HEK293 (cell line): ENCODE measurements around the gene YIPF3.

Experiments used
- CTCF ChIA-PET: fragments of 350-600 bp; formaldehyde crosslinking; extraction: SDS; loops from one replicate; lab custom pipeline; 2021; ENCODE audit warnings: antibody characterized with exemption; lab: Yijun Ruan, JAX
- POLR2A ChIA-PET: fragments of 300-600 bp; formaldehyde crosslinking; extraction: SDS; loops from one replicate; lab custom pipeline; 2020; ENCODE audit warnings: antibody characterized with exemption, inconsistent platforms; lab: Yijun Ruan, JAX
- H3K27ac ChIP-seq: fragments of 200-500 bp; sonication (Bioruptor generic); 2 replicates; pipeline ENCODE4 v1.5.1; 2014; ENCODE audit warnings: low read depth, low read length, control low read depth, inconsistent platforms; ENCODE audit errors: extremely low read depth
- H3K36me3 ChIP-seq, 2 experiments: fragments of 200-500 bp in 1 of 2; sonication (Bioruptor generic) in 1 of 2; 1 replicate in 1 of 2; 2 replicates in 1 of 2; pipeline ENCODE4 v1.5.1; 2014 to 2017; ENCODE audit warnings: inconsistent platforms in 2 of 2, low read length in 2 of 2; ENCODE audit not compliant: control insufficient read depth in 2 of 2, insufficient read depth in 1 of 2
- H3K4me1 ChIP-seq: fragments of 200-500 bp; sonication (Bioruptor generic); 2 replicates; pipeline ENCODE4 v1.5.1; 2014; ENCODE audit warnings: mild to moderate bottlenecking, low read length, inconsistent platforms; ENCODE audit not compliant: control insufficient read depth, insufficient read depth
- H3K4me3 ChIP-seq: 2 replicates; pipeline ENCODE4 v1.5.1; 2011; ENCODE audit warnings: low read depth, mild to moderate bottlenecking, control low read depth, low read length, moderate library complexity
- H3K9me3 ChIP-seq: fragments of 200-500 bp; sonication (Bioruptor generic); 2 replicates; pipeline ENCODE4 v1.5.1; 2014; ENCODE audit warnings: low read depth, low read length, inconsistent platforms; ENCODE audit not compliant: control insufficient read depth, insufficient read depth
- BCL11B ChIP-seq: fragments of 450-650 bp; formaldehyde crosslinking; IDR thresholded peaks from 2 replicates; pipeline ENCODE4 v1.5.1; 2016; ENCODE audit warnings: low read depth, missing biosample characterization, missing genetic modification characterization
- GLI4 ChIP-seq: fragments of 450-650 bp; formaldehyde crosslinking; IDR thresholded peaks from 2 replicates; pipeline ENCODE4 v1.5.1; 2016; ENCODE audit warnings: missing biosample characterization, missing genetic modification characterization
- MZF1 ChIP-seq: fragments of 450-650 bp; formaldehyde crosslinking; IDR thresholded peaks from 2 replicates; pipeline ENCODE4 v1.5.1; 2017; ENCODE audit warnings: missing biosample characterization, missing genetic modification characterization, borderline replicate concordance
- RBAK ChIP-seq: fragments of 450-650 bp; formaldehyde crosslinking; IDR thresholded peaks from 2 replicates; pipeline ENCODE4 v1.5.1; 2016; ENCODE audit warnings: missing biosample characterization, missing genetic modification characterization
- SETDB1 ChIP-seq: IDR thresholded peaks from one replicate; pipeline ENCODE4 v1.6.1; 2017; ENCODE audit warnings: mild to moderate bottlenecking, low read length, moderate library complexity, mixed read lengths; ENCODE audit not compliant: insufficient read length
- ZFP3 ChIP-seq: fragments of 450-650 bp; formaldehyde crosslinking; IDR thresholded peaks from 2 replicates; pipeline ENCODE4 v1.5.1; 2016; ENCODE audit warnings: low read depth, missing biosample characterization, missing genetic modification characterization
- ZNF112 ChIP-seq: fragments of 450-650 bp; formaldehyde crosslinking; IDR thresholded peaks from 2 replicates; pipeline ENCODE4 v1.5.0; 2017; ENCODE audit warnings: missing biosample characterization, missing genetic modification characterization
- ZNF133 ChIP-seq: fragments of 450-650 bp; formaldehyde crosslinking; IDR thresholded peaks from 2 replicates; pipeline ENCODE4 v1.5.1; 2016; ENCODE audit warnings: missing biosample characterization, missing genetic modification characterization
- ZNF146 ChIP-seq: fragments of 450-650 bp; formaldehyde crosslinking; IDR thresholded peaks from 2 replicates; pipeline ENCODE4 v1.5.1; 2016; ENCODE audit warnings: missing biosample characterization, missing genetic modification characterization
- ZNF169 ChIP-seq: fragments of 450-650 bp; formaldehyde crosslinking; IDR thresholded peaks from 2 replicates; pipeline ENCODE4 v1.5.1; 2016; ENCODE audit warnings: missing biosample characterization, missing genetic modification characterization
- ZNF214 ChIP-seq: fragments of 450-650 bp; formaldehyde crosslinking; IDR thresholded peaks from 2 replicates; pipeline ENCODE4 v1.5.1; 2017; ENCODE audit warnings: missing biosample characterization, mild to moderate bottlenecking, missing genetic modification characterization, borderline replicate concordance
- ZNF335 ChIP-seq: fragments of 450-650 bp; formaldehyde crosslinking; conservative IDR thresholded peaks from 2 replicates; pipeline ENCODE4 v1.5.1; 2016; ENCODE audit warnings: missing biosample characterization, missing genetic modification characterization
- ZNF404 ChIP-seq: fragments of 450-650 bp; formaldehyde crosslinking; IDR thresholded peaks from 2 replicates; pipeline ENCODE4 v1.5.1; 2017; ENCODE audit warnings: missing biosample characterization, missing genetic modification characterization
- ZNF510 ChIP-seq: fragments of 450-650 bp; formaldehyde crosslinking; IDR thresholded peaks from 2 replicates; pipeline ENCODE4 v1.5.1; 2018; ENCODE audit warnings: mild to moderate bottlenecking, missing genetic modification characterization, missing biosample characterization; ENCODE audit not compliant: insufficient replicate concordance
- ZNF548 ChIP-seq: fragments of 450-650 bp; formaldehyde crosslinking; IDR thresholded peaks from 2 replicates; pipeline ENCODE4 v1.5.1; 2016; ENCODE audit warnings: missing biosample characterization, missing genetic modification characterization
- ZNF626 ChIP-seq: fragments of 450-650 bp; sonication (Bioruptor Pico); formaldehyde crosslinking; IDR thresholded peaks from 2 replicates; pipeline ENCODE4 v1.5.1; 2018; ENCODE audit warnings: missing biosample characterization, missing genetic modification characterization, inconsistent platforms
- ZNF658 ChIP-seq: fragments of 450-650 bp; formaldehyde crosslinking; IDR thresholded peaks from 2 replicates; pipeline ENCODE4; 2016; ENCODE audit warnings: missing biosample characterization, missing genetic modification characterization
- ZNF701 ChIP-seq: fragments of 450-650 bp; formaldehyde crosslinking; IDR thresholded peaks from 2 replicates; pipeline ENCODE4 v1.5.1; 2016; ENCODE audit warnings: missing biosample characterization, missing genetic modification characterization
- ZNF776 ChIP-seq: fragments of 450-650 bp; formaldehyde crosslinking; IDR thresholded peaks from 2 replicates; pipeline ENCODE4 v1.5.0; 2017; ENCODE audit warnings: missing biosample characterization, missing genetic modification characterization, borderline replicate concordance
- ZNF792 ChIP-seq: fragments of 450-650 bp; formaldehyde crosslinking; IDR thresholded peaks from 2 replicates; pipeline ENCODE4 v1.5.1; 2016; ENCODE audit warnings: missing biosample characterization, missing genetic modification characterization
- TF ChIP-seq, protein P1 (sequence below): fragments of 450-650 bp; formaldehyde crosslinking; optimal IDR thresholded peaks from 2 replicates; pipeline ENCODE3; 2016; ENCODE audit warnings: missing biosample characterization, mild to moderate bottlenecking, missing genetic modification characterization
- TF ChIP-seq, protein P2 (sequence below): fragments of 450-650 bp; formaldehyde crosslinking; IDR thresholded peaks from 2 replicates; pipeline ENCODE4 v1.5.1; 2017; ENCODE audit warnings: missing biosample characterization, mild to moderate bottlenecking, missing genetic modification characterization, moderate library complexity
- TF ChIP-seq, protein P3 (sequence below): fragments of 450-650 bp; formaldehyde crosslinking; IDR thresholded peaks from 2 replicates; pipeline ENCODE4 v1.5.1; 2016; ENCODE audit warnings: missing biosample characterization, missing genetic modification characterization
- TF ChIP-seq, protein P4 (sequence below): fragments of 450-650 bp; formaldehyde crosslinking; IDR thresholded peaks from 2 replicates; pipeline ENCODE4 v1.5.1; 2017; ENCODE audit warnings: missing biosample characterization, missing genetic modification characterization
- TF ChIP-seq, protein P5 (sequence below): fragments of 450-650 bp; formaldehyde crosslinking; IDR thresholded peaks from 2 replicates; pipeline ENCODE4 v1.5.0; 2017; ENCODE audit warnings: missing biosample characterization, missing genetic modification characterization, borderline replicate concordance

The YIPF3 gene

DNA sequence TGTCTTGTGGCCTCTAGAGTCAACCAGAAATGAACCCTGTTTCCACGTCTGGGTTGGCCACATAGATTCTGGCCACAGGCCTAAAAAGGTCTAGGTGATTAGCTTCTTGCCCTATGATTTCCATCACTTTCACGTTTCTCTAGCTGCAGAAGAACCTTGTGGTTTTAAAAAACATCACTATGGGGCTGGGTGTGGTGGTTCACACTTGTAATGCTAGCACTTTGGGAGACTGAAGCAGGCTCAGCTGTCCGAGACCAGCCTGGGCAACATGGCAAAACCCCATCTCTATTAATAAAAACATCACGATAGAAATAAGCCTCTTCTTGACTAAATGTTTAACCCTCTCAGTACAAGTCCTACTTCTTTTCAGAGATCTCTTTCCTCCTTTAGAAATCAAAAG is 27.7 kb upstream of the YIPF3 start:
- no peak overlapping the region for H3K4me3 ChIP-seq
- H3K36me3 ChIP-seq: peaks cover 89% of the 10 kb centered on the region in 2 experiments
- POLR2A ChIA-PET: interaction anchor here (0.7 to 1.2 kb wide), 2 partner anchors 13 to 31 kb away, joined by 3 read pairs; partner anchors contain the start of genes POLH and XPO5
- no peaks in the 10 kb centered on the region for H3K9me3 ChIP-seq
- CTCF ChIA-PET: interaction anchor here (1.0 to 1.4 kb wide), 2 partner anchors 20 to 64 kb away, joined by 3 to 4 read pairs; no protein-coding TSS in a partner anchor
- TF ChIP-seq ZNF792: no peak
- no peak for TF ChIP-seq RBAK
- TF ChIP-seq ZNF214: no peak
- TF ChIP-seq, protein P1, sequence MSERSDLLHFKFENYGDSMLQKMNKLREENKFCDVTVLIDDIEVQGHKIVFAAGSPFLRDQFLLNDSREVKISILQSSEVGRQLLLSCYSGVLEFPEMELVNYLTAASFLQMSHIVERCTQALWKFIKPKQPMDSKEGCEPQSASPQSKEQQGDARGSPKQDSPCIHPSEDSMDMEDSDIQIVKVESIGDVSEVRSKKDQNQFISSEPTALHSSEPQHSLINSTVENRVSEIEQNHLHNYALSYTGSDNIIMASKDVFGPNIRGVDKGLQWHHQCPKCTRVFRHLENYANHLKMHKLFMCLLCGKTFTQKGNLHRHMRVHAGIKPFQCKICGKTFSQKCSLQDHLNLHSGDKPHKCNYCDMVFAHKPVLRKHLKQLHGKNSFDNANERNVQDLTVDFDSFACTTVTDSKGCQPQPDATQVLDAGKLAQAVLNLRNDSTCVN (tag by site-specific recombination): no peak
- no peak for TF ChIP-seq BCL11B
- no peak for TF ChIP-seq GLI4 (tag by site-specific recombination)
- no peak for TF ChIP-seq SETDB1
- TF ChIP-seq ZNF146 (tag by site-specific recombination): no peak
- TF ChIP-seq MZF1 (tag by site-specific recombination): no peak
- TF ChIP-seq ZNF335 (tag by site-specific recombination): no peak
- TF ChIP-seq ZNF169: no peak
- H3K27ac ChIP-seq: no peak overlapping the region
- H3K4me1 ChIP-seq: no peaks in the 10 kb centered on the region

DNA sequence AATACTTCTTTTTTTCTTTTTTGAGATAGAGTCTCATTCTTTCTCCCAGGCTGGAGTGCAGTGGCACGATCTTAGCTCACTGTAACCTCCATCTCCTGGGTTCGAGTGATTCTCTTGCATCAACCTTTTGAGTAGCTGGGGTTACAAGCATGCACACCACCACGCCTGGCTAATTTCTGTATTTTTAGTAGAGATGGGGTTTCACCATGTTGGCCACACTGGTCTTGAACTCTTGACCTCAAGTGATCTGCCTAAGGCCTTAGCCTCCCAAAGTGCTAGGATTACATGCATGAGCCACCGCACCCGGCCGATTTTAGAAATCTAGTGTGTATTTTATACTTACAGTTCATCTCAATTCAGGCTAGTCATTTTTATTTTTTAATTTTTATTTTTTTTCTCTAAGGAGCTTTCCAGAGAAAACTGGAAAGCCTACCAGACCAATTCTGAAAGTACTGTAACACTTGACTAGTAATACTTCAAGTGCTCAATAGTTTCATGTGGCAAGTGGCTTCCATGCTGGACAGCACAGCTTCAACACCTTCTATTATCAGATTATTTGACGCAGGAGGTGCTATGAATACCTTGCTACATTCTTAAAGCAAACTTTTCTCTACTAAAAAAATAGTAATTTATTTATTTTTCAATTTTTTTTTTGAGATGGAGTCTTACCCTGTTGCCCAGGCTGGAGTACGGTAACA is 25.2 kb upstream of the YIPF3 start:
- Histone ChIP-seq H3K4me1 (no peaks in the 10 kb centered on the region), H3K9me3 (no peaks in the 10 kb centered on the region), H3K27ac (no peak overlapping the region), H3K36me3 (peaks cover 83 to 85% of the 10 kb centered on the region in 2 experiments), H3K4me3 (no peak overlapping the region)
- CTCF ChIA-PET: interaction anchor here (0.6 to 1.0 kb wide), 4 partner anchors 14 to 120 kb away, joined by 3 read pairs; partner anchors contain the start of gene XPO5
- POLR2A ChIA-PET: no interaction called here
- TF ChIP-seq ZNF701 (tag by site-specific recombination): no peak
- TF ChIP-seq, protein P2, sequence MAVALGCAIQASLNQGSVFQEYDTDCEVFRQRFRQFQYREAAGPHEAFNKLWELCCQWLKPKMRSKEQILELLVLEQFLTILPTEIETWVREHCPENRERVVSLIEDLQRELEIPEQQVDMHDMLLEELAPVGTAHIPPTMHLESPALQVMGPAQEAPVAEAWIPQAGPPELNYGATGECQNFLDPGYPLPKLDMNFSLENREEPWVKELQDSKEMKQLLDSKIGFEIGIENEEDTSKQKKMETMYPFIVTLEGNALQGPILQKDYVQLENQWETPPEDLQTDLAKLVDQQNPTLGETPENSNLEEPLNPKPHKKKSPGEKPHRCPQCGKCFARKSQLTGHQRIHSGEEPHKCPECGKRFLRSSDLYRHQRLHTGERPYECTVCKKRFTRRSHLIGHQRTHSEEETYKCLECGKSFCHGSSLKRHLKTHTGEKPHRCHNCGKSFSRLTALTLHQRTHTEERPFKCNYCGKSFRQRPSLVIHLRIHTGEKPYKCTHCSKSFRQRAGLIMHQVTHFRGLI (tag by site-specific recombination): no peak
- TF ChIP-seq, protein P3, sequence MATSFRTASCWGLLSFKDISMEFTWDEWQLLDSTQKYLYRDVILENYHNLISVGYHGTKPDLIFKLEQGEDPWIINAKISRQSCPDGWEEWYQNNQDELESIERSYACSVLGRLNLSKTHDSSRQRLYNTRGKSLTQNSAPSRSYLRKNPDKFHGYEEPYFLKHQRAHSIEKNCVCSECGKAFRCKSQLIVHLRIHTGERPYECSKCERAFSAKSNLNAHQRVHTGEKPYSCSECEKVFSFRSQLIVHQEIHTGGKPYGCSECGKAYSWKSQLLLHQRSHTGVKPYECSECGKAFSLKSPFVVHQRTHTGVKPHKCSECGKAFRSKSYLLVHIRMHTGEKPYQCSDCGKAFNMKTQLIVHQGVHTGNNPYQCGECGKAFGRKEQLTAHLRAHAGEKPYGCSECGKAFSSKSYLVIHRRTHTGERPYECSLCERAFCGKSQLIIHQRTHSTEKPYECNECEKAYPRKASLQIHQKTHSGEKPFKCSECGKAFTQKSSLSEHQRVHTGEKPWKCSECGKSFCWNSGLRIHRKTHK: no peak
- no peak for TF ChIP-seq ZNF133 (tag by site-specific recombination)
- no peak for TF ChIP-seq ZNF658
- TF ChIP-seq, protein P4, sequence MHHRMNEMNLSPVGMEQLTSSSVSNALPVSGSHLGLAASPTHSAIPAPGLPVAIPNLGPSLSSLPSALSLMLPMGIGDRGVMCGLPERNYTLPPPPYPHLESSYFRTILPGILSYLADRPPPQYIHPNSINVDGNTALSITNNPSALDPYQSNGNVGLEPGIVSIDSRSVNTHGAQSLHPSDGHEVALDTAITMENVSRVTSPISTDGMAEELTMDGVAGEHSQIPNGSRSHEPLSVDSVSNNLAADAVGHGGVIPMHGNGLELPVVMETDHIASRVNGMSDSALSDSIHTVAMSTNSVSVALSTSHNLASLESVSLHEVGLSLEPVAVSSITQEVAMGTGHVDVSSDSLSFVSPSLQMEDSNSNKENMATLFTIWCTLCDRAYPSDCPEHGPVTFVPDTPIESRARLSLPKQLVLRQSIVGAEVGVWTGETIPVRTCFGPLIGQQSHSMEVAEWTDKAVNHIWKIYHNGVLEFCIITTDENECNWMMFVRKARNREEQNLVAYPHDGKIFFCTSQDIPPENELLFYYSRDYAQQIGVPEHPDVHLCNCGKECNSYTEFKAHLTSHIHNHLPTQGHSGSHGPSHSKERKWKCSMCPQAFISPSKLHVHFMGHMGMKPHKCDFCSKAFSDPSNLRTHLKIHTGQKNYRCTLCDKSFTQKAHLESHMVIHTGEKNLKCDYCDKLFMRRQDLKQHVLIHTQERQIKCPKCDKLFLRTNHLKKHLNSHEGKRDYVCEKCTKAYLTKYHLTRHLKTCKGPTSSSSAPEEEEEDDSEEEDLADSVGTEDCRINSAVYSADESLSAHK (tag by site-specific recombination): no peak
- TF ChIP-seq ZNF510: no peak
- TF ChIP-seq ZNF112 (tag by site-specific recombination): no peak
- TF ChIP-seq, protein P5, sequence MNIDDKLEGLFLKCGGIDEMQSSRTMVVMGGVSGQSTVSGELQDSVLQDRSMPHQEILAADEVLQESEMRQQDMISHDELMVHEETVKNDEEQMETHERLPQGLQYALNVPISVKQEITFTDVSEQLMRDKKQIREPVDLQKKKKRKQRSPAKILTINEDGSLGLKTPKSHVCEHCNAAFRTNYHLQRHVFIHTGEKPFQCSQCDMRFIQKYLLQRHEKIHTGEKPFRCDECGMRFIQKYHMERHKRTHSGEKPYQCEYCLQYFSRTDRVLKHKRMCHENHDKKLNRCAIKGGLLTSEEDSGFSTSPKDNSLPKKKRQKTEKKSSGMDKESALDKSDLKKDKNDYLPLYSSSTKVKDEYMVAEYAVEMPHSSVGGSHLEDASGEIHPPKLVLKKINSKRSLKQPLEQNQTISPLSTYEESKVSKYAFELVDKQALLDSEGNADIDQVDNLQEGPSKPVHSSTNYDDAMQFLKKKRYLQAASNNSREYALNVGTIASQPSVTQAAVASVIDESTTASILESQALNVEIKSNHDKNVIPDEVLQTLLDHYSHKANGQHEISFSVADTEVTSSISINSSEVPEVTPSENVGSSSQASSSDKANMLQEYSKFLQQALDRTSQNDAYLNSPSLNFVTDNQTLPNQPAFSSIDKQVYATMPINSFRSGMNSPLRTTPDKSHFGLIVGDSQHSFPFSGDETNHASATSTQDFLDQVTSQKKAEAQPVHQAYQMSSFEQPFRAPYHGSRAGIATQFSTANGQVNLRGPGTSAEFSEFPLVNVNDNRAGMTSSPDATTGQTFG: no peak
- no peak for TF ChIP-seq ZNF404 (tag by site-specific recombination)
- TF ChIP-seq ZNF548 (tag by site-specific recombination): no peak
- no peak for TF ChIP-seq ZNF776 (tag by site-specific recombination)
- no peak for TF ChIP-seq ZFP3 (tag by site-specific recombination)
- no peak for TF ChIP-seq ZNF626 (tag by site-specific recombination)
